Measurements from ENCODE around the gene POLR3B. TPM values are rescaled to one million over a fixed set of nuclear protein-coding genes. Genes with fewer than 3 reads are reported as not detected.
A peak's percentile ranks its signal among the peaks of the same experiment; 100 is the strongest.

The POLR3B gene
- total RNA-seq, 1 donor from 2014 or later = 8.1 TPM

DNA sequence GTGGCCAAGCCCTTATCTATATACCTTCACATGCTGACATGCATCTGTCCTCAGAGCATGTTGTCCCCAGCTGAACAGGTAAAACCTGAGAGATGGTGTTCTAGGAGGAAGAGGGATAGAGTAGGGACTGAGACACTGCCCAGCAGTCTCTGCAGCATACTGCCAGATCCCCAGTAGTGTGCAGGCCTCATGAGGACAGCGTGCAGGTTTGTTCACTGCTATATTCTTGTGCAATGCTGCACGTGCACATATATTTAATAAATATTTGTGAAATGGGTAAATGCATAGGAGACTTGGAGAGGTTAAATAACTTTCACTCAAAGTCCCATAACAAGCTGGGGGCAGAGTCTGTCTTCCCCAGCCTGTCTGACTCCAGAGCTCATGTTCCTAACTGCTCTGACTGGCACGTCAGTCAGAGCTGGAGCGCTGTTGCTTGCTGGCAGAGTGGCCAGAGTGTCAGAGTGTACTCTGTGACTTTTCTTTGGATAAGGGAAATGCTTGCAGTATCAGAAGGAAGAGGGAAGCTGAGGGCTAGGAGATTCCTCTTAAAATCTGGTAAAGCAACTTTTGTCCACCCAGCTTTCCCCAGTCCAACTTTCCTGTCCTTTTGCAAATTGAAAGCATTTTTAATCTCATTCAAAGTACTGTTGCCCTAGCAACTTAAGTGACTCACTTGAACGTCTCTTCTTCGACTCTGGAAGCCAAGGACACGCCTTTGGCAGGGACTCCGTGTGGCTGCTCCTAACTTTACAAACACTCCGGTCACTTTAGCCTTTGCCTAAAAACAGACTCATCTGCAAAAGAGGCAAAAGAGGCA lies 14.9 kb upstream of the POLR3B start:
- TF ChIP-seq, protein P1, sequence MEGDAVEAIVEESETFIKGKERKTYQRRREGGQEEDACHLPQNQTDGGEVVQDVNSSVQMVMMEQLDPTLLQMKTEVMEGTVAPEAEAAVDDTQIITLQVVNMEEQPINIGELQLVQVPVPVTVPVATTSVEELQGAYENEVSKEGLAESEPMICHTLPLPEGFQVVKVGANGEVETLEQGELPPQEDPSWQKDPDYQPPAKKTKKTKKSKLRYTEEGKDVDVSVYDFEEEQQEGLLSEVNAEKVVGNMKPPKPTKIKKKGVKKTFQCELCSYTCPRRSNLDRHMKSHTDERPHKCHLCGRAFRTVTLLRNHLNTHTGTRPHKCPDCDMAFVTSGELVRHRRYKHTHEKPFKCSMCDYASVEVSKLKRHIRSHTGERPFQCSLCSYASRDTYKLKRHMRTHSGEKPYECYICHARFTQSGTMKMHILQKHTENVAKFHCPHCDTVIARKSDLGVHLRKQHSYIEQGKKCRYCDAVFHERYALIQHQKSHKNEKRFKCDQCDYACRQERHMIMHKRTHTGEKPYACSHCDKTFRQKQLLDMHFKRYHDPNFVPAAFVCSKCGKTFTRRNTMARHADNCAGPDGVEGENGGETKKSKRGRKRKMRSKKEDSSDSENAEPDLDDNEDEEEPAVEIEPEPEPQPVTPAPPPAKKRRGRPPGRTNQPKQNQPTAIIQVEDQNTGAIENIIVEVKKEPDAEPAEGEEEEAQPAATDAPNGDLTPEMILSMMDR (IDR thresholded peaks at IDR 0.05) = no peak
- Mint-ChIP-seq H3K4me1 (ENCODE audit: unreplicated experiment) (peaks cover 10% of the 10 kb centered on the region), H3K27ac (ENCODE audit: unreplicated experiment) (peak overlapping the region; percentile 80), H3K36me3 (ENCODE audit: unreplicated experiment) (peaks cover 47% of the 10 kb centered on the region), H3K27me3 (ENCODE audit: unreplicated experiment) (no peaks in the 10 kb centered on the region), H3K4me3 (ENCODE audit: unreplicated experiment) (peak overlapping the region; percentile 30), H3K9me3 (ENCODE audit: unreplicated experiment) (no peaks in the 10 kb centered on the region)
- no peak for DNase-seq (ENCODE audit: extremely low spot score, unreplicated experiment)

DNA sequence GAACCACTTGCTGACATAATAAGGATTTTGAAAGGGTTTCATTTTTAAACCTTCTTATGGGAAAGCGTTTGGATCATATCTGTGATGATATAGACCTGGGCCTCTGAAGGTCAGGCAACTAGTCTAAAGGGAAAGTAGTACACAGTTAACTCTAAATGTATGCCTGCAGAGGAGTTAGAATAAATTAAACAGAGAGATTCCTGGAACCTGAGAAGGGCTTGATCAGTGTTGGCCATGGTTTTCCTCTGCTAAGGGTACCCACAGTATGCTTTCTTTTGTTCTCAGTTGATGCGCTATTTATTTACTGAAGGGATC lies 14.4 kb upstream of the POLR3B start:
- no peaks in the 10 kb centered on the region for H3K27me3 Mint-ChIP-seq (ENCODE audit: unreplicated experiment)
- no peaks in the 10 kb centered on the region for H3K9me3 Mint-ChIP-seq (ENCODE audit: unreplicated experiment)

DNA sequence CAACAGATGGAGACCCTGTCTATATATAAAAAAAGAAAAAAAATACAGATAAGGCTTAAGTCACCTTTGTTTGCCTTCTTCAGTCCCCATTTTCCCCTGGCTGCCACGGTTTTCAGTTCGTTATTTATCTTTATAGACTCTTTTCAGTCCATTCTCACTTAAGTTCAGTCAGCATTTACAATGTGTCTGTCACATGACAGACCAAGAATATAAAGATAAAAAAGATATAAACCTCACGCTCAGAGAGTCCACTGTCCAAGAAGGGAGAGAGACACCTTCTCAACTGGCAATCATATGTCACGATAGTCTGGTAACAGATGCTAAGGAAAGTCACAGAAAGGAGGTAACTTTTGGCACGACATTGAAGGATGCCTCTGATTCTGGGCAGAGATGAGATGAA lies 13.4 kb upstream of the POLR3B start:
- Mint-ChIP-seq H3K4me1 (ENCODE audit: unreplicated experiment) (peaks cover 10% of the 10 kb centered on the region), H3K27me3 (ENCODE audit: unreplicated experiment) (no peaks in the 10 kb centered on the region), H3K9me3 (ENCODE audit: unreplicated experiment) (no peaks in the 10 kb centered on the region), H3K4me3 (ENCODE audit: unreplicated experiment) (no peak overlapping the region), H3K36me3 (ENCODE audit: unreplicated experiment) (peaks cover 39% of the 10 kb centered on the region), H3K27ac (ENCODE audit: unreplicated experiment) (no peak overlapping the region)
- TF ChIP-seq, protein P1 (IDR thresholded peaks at IDR 0.05) = no peak
- no peak for DNase-seq (ENCODE audit: extremely low spot score, unreplicated experiment)

More for the DNA sequence above, 14.4 kb upstream of the POLR3B start:
- H3K4me1 Mint-ChIP-seq (ENCODE audit: unreplicated experiment) = peaks cover 10% of the 10 kb centered on the region
- peak overlapping the region; percentile 30 for H3K4me3 Mint-ChIP-seq (ENCODE audit: unreplicated experiment)
- peaks cover 41% of the 10 kb centered on the region for H3K36me3 Mint-ChIP-seq (ENCODE audit: unreplicated experiment)
- TF ChIP-seq, protein P1 (IDR thresholded peaks at IDR 0.05) = no peak
- DNase-seq (ENCODE audit: extremely low spot score, unreplicated experiment) = no peak
- H3K27ac Mint-ChIP-seq (ENCODE audit: unreplicated experiment) = peak overlapping the region; percentile 80

DNA sequence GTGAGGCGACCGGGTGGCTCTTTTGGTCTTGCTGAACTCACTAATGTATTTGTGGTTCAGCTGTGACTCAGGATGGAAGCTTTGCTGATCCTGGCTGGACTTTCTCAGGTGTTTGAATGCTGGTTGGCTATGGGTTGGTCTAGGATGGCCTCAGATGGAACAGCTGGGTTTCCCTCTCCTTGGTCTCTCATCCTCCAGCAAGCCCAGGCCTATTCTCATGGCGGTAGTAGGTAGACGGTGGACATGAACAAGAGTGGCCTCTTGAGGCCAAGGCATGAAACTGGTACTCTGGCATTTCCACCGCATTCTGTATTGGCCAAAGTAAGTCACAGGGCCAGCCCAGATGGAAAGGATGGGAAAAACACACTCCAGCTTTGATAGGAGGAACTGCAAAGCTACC lies 11.8 kb upstream of the POLR3B start:
- no peak for DNase-seq (ENCODE audit: extremely low spot score, unreplicated experiment)

DNA sequence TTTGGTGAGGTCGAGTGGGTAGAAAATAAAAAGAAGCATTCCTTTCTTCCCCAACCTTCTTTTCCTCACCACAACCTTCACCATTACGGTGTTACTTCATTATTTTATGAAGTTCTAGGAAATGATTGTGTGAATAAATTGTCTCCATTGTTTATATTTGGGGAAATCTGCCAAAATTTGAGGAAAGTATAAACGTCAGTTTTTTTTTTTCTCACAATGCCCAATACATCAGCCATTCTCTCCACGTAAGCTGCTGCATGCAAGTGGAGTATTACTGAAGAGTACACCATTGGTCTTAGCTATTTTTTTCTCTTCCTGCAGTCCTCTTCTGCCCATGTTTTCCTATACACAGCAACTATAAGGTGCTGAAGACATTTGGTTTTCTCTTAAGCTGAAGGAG lies 9.1 kb upstream of the POLR3B start:
- Mint-ChIP-seq H3K9me3 (ENCODE audit: unreplicated experiment) (no peaks in the 10 kb centered on the region), H3K27me3 (ENCODE audit: unreplicated experiment) (peaks cover 15% of the 10 kb centered on the region), H3K4me1 (ENCODE audit: unreplicated experiment) (no peaks in the 10 kb centered on the region), H3K4me3 (ENCODE audit: unreplicated experiment) (no peak overlapping the region), H3K36me3 (ENCODE audit: unreplicated experiment) (peaks cover 16% of the 10 kb centered on the region), H3K27ac (ENCODE audit: unreplicated experiment) (no peak overlapping the region)
- TF ChIP-seq, protein P1 (IDR thresholded peaks at IDR 0.05) = no peak
- DNase-seq (ENCODE audit: extremely low spot score, unreplicated experiment) = no peak

More for the DNA sequence above, 11.8 kb upstream of the POLR3B start:
- Mint-ChIP-seq H3K36me3 (ENCODE audit: unreplicated experiment) (peaks cover 25% of the 10 kb centered on the region), H3K4me3 (ENCODE audit: unreplicated experiment) (no peak overlapping the region), H3K27me3 (ENCODE audit: unreplicated experiment) (peaks cover 8% of the 10 kb centered on the region), H3K27ac (ENCODE audit: unreplicated experiment) (no peak overlapping the region), H3K4me1 (ENCODE audit: unreplicated experiment) (peaks cover 10% of the 10 kb centered on the region), H3K9me3 (ENCODE audit: unreplicated experiment) (no peaks in the 10 kb centered on the region)
- TF ChIP-seq, protein P1 (IDR thresholded peaks at IDR 0.05) = peak; percentile 59

Measured in osteocyte (in vitro differentiated cells).